ENCODE results near the gene TAF1D.
"Not testable (repeated sequence)": the region's sequence is repeated elsewhere in the genome, so short reads cannot be mapped to it uniquely, and the experiment has no call there.

Gene TAF1D

DNA sequence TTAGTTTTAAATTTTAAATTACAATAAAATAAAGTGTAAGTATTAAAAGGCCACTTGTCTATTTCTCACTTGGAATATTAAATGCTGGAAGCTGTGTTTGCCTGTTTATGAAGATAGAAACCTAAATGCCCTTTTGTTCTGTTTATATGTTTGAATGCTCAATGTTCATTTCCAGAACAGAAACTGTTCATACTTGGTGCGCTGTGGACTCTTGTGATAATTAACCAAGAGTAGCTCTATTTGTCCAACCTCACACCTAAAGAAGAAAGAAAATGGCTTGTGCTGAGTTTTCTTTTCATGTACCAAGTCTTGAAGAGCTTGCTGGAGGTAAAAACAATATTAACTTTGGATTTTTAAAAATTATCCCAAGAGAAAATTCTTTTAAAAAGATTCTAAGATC lies 5.8 kb upstream of the TAF1D start:
- DNase-seq (ENCODE audit: low read depth) = no peak

GRCh38 chr11:93746101-93746500 lies 4.8 kb upstream of the TAF1D start:
- no peak for DNase-seq (ENCODE audit: low read depth)

GRCh38 chr11:93745005-93745755 lies 3.9 kb upstream of the TAF1D start:
- not testable (repeated sequence) for DNase-seq (ENCODE audit: low read depth)

DNA sequence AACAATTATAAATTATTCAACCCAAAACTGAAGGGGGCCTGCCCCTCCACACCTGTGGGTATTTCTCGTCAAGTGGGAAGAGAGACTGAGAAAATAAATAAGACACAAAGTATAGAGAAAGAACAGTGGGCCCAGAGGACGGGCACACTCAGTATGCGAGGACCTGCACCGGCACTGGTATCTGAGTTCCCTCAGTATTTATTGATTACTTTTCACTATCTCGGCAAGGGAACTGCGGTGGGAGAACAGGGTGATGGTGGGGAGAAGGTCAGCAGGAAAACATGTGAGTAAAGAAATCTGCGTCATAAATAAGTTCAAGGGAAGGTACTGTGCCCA lies 3.3 kb upstream of the TAF1D start:
- DNase-seq (ENCODE audit: low read depth) = no peak

DNA sequence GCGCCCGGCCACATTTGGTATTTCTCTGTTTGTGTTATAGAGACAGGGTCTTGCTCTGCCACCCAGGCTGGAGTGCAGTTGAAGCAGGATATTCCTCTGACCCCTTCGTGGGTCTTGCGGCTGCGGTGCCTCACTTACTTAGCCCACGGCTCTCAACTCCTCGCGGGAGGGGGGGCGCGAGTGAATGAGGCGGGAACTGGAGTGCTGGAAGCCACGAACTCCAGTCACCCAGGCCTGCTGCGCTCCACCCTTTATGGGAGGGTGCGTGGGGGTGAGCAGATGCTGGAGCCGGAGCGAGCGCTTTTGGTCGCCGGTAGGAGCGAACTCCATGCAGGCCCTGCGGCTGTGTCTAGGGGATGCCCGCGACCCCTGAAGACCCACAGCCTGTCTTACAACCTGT lies 2.0 kb upstream of the TAF1D start:
- no peak for DNase-seq (ENCODE audit: low read depth)

- DNase-seq (ENCODE audit: low read depth) = peak; percentile 76
Observed at GRCh38 chr11:93741882-93742226, 559 bp upstream of the TAF1D start.

DNA sequence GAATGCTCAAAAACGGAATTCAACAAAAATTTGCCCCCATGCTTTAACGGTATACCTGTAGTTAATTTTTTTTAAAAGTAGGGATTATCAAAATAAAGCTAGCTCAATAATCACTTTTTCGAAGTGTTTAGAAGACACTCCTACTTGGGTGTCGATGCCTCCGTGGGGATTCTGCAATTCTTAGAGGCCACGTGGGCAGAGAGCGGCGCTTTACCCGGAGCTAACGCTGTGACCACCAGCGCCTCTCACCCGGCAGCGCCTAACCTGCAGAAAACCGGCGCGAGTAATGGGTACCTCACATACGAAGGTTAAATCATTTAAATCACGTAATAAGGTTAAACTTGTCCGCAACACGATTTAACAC lies 583 bp downstream of the TAF1D start:
- DNase-seq (ENCODE audit: low read depth) = peak; percentile 64

- peak; percentile 9 for DNase-seq (ENCODE audit: low read depth)
Observed at GRCh38 chr11:93740031-93740729, 1.1 kb downstream of the TAF1D start.

DNA sequence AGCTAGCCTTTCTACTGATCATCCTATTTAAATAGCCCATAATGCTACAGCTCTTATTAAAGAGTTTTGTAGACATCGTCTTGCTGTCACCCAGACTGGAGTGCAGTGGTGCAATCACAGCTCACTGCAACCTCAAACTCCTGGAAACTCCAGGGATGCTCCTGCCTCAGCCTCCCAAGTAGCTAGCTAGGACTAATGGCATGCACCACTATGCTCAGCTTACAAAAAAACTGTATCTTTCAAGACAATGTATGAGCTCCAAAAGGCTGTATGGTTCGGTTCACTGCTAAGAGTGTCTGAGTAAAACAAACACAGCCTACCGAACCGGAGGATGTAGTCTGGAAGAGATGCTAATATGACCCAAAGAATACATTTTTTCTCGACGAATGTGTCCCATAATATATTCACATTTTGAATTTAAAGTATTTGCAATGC lies 2.6 kb downstream of the TAF1D start:
- no peak for DNase-seq (ENCODE audit: low read depth)

DNA sequence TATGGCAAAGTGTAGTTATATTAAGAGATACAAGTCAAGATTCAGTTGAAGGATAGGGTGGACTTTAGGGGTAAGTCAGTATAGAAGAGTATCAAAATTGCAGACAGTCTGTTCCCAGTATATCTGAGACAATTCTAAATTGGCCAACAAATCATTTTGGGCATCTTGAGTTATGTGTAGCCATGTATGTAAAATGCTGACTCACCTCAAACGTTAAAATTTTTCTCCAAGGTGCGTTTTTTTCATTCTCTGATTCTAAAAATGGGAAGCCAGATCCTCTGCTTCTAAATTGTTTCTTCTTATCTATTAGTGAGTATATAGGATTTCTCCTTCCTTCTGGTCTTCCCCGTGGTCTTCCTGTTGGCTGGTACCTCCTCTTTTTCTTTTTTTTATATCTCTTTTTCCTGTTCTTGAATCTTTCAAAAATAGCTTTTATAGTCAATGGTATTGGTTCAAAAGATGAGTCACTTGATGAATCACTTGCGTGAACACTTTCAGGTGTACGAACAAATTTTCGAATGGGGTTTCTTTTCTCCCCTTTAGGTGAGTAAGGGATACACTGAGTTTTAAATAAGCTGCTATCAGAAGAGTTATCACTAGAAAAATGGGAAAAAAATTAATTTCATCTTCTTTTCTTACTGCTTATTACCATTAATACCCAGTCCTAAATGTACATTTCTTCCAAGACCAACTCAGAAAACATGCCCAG lies 3.2 kb downstream of the TAF1D start:
- DNase-seq (ENCODE audit: low read depth) = no peak

GRCh38 chr11:93736129-93736528 lies 5.2 kb downstream of the TAF1D start:
- peak; percentile 43 for DNase-seq (ENCODE audit: low read depth)

- no peak for DNase-seq (ENCODE audit: low read depth)
Observed at GRCh38 chr11:93735627-93736026, 5.7 kb downstream of the TAF1D start.

GRCh38 chr11:93734427-93735222 lies 6.7 kb downstream of the TAF1D start:
- DNase-seq (ENCODE audit: low read depth) = no peak

DNA sequence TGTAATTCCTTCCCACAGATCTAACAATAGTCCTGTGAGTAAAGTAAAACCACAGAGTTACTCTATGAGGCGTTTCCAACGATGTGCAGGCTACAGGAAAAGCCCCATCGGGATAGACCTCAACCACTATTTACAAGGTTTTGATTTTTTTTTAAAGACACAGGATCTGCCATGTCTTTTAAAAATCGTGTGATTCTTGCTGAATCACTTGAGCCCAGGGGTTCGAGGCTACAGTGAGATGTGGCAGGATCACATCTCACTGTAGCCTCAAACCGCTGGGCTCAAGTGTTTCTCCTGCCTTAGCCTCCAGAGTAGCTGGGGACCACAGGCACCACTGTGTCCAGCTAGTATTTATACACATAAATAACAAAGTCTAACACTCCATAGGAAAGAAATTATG lies 7.8 kb downstream of the TAF1D start:
- DNase-seq (ENCODE audit: low read depth) = no peak

GRCh38 chr11:93732237-93732892 lies 8.9 kb downstream of the TAF1D start:
- no peak for DNase-seq (ENCODE audit: low read depth)

DNA sequence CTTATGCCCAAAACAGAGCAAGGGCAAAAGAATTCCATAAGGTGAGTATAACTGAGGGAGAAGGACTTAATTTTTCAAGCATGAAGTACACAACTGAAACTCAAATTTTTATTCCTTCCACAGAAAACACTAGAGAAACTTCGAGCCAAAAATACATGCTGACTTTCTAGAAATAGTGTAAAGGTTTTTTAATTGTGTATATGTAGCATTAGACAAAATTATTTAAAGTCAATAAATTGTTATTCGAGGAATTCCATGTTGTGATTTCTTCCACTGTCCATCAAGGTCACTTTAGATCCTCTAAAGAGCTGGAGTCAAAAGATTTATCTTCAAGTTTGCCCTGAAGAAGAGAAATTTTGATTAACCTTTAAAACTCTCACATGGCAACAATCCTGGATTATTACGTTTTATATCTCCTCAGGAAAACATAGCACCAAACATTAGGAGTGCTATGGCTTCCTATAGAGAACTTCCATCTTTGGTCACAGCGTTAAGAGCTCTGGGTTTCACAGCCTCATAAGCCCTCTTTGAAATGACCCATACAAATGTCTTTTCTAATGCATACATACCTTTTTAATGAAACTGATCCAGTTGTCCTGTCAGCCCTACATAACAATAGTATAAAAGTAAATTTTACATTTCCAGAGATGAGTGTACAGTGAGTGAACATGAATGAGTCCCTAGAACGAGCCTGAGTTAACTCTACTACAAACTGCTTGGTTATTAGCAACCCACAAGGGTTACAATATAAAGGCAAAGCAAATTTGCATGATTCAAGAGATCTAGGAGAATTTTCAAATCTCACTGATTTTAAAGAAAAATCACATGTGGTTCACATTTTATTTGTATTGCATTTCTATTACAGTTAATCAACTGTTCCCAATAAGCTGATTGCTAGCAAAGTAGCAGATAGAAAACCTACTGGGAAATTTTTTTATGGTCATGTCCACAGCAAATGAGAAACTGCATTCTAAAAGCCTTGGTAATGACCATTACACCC lies 10.9 kb downstream of the TAF1D start:
- DNase-seq (ENCODE audit: low read depth) = no peak

GRCh38 chr11:93729129-93729616 lies 12.1 kb downstream of the TAF1D start:
- no peak for DNase-seq (ENCODE audit: low read depth)

DNA sequence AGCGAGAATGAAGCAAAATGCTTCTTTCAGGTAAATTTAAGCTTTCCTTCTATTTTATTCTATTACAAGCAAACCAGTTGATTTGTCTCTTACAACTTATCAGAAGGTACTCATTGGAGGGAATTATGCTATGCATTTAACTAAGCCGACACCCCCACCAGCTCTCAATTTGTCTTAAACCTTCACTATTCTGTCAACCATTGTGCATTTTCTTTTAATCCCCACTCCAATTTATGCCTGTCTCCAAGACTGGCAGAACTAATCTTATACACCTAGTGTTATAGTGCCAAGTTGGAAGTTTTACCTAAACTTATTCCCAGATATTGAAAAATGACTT lies 12.5 kb downstream of the TAF1D start:
- DNase-seq (ENCODE audit: low read depth) = no peak

DNA sequence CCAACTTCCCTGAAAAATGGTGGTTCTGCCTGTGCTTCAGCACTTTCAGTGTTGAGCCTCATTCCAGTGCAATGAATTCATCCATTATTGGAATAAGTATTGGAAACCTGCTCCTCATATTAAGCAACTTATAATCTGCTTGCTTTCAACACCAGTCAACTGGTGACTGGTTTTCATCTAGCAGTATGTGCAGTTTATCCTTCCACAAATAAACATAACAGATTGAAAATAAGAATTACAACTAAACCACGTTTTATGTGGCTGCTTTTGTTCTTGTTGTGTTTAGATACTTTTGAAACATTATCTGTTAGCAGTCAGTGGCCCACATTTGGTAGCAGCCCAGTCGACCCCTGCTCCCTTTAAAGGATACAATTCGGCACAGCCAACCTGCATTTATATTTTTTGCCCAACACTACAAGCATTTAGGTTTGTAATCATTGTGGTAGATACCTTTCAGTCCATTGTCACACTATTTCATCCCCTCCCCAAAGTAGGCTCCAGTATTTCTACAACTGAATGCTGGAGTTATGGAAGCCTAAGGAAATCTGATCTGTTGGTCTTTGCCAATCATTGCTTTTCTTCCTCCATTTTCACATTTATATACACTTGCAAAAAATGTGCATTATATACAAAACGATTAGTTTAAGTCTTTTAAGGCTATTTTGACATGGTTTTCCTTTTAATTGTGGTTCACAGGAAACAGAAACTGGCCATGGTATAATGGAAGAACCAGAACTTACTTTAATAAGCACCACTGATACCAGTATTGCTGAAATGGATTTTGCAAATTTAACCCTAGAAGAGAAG lies 13.1 kb downstream of the TAF1D start:
- peak; percentile 74 for DNase-seq (ENCODE audit: low read depth)

- DNase-seq (ENCODE audit: low read depth) = no peak
Observed at GRCh38 chr11:93724089-93724488, 17.2 kb downstream of the TAF1D start.

All from fibroblast of gingiva (primary cell).